ENCODE results near the gene RFTN1. TPM values are rescaled to one million over a fixed set of nuclear protein-coding genes. Genes with fewer than 3 reads are reported as not detected.
A peak's percentile ranks its signal among the peaks of the same experiment; 100 is the strongest.

Gene RFTN1
- total RNA-seq, 1 experiment from 2014 or later: 4.5 TPM

DNA sequence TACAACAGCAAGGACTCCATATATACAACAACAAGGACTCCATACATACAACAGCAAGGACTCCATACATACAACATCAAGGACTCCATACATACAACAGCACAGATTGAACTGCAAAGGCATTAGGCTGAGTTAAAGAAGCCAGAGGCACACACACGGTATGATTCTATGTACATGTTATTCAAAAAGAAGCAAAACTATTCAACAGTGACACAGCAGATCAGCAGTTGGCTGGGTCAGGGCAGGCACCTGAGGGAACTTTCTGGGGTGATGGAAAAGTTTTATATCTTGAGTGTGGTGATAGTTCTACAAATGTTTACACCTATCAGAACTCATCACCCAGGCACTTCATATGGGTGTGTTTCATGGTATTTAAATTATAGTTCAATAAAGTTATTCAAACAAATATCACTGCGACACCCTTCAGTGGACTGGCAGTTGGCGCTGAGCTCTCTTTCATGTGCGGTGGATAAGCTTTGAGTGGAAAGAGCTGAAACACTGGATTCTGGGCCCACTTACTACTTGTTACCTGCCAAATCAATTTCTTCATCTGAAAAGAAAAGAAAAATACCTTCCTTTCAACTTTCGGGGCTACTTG, 28.0 kb downstream of the RFTN1 start:
- DNase-seq (ENCODE audit: unreplicated experiment): no peak
- H3K9me3 Mint-ChIP-seq (ENCODE audit: unreplicated experiment): no peaks in the 10 kb centered on the region
- no TSS peak for BruUV-seq (replicated peaks)
- H3K27ac Mint-ChIP-seq (ENCODE audit: low read depth, unreplicated experiment): no peak overlapping the region
- H3K36me3 Mint-ChIP-seq (ENCODE audit: insufficient read depth, unreplicated experiment): no peaks in the 10 kb centered on the region
- ChIA-PET CTCF (no interaction called here), POLR2A (no interaction called here)
- H3K4me3 Mint-ChIP-seq (ENCODE audit: unreplicated experiment): no peak overlapping the region
- intact Hi-C loops (cut with micrococcal nuclease): no loop called here
- TF ChIP-seq, protein P1, sequence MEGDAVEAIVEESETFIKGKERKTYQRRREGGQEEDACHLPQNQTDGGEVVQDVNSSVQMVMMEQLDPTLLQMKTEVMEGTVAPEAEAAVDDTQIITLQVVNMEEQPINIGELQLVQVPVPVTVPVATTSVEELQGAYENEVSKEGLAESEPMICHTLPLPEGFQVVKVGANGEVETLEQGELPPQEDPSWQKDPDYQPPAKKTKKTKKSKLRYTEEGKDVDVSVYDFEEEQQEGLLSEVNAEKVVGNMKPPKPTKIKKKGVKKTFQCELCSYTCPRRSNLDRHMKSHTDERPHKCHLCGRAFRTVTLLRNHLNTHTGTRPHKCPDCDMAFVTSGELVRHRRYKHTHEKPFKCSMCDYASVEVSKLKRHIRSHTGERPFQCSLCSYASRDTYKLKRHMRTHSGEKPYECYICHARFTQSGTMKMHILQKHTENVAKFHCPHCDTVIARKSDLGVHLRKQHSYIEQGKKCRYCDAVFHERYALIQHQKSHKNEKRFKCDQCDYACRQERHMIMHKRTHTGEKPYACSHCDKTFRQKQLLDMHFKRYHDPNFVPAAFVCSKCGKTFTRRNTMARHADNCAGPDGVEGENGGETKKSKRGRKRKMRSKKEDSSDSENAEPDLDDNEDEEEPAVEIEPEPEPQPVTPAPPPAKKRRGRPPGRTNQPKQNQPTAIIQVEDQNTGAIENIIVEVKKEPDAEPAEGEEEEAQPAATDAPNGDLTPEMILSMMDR (IDR thresholded peaks at IDR 0.05; ENCODE audit: unreplicated experiment): no peak
- no peaks in the 10 kb centered on the region for H3K4me1 Mint-ChIP-seq (ENCODE audit: insufficient read depth, unreplicated experiment)
- H3K27me3 Mint-ChIP-seq (ENCODE audit: insufficient read depth, unreplicated experiment): no peaks in the 10 kb centered on the region

DNA sequence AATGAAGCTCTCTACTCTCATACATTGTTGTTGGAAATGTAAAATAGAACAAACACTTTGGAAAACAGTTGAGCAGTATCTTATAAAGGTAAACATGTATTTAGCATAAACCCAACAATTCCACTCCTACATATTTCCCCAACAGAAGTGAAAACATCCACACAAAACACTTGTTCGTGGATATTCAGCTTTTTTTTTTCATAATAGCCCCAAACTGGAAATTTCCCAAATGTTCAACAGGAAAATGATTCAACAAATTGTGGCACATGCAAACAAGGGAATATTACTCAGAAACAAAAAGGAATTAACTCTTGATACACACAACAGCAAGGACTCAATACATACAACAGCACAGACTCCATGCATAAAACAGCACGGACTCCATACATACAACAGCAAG, 28.5 kb downstream of the RFTN1 start:
- Mint-ChIP-seq H3K27me3 (ENCODE audit: insufficient read depth, unreplicated experiment) (no peaks in the 10 kb centered on the region), H3K27ac (ENCODE audit: low read depth, unreplicated experiment) (no peak overlapping the region), H3K36me3 (ENCODE audit: insufficient read depth, unreplicated experiment) (no peaks in the 10 kb centered on the region), H3K4me3 (ENCODE audit: unreplicated experiment) (no peak overlapping the region), H3K4me1 (ENCODE audit: insufficient read depth, unreplicated experiment) (no peaks in the 10 kb centered on the region), H3K9me3 (ENCODE audit: unreplicated experiment) (no peaks in the 10 kb centered on the region)
- no peak for DNase-seq (ENCODE audit: unreplicated experiment)
- CTCF ChIA-PET: no interaction called here
- BruUV-seq (replicated peaks): no TSS peak
- TF ChIP-seq, protein P1 (IDR thresholded peaks at IDR 0.05; ENCODE audit: unreplicated experiment): no peak
- POLR2A ChIA-PET: no interaction called here
- intact Hi-C loops (cut with micrococcal nuclease): no loop called here

DNA sequence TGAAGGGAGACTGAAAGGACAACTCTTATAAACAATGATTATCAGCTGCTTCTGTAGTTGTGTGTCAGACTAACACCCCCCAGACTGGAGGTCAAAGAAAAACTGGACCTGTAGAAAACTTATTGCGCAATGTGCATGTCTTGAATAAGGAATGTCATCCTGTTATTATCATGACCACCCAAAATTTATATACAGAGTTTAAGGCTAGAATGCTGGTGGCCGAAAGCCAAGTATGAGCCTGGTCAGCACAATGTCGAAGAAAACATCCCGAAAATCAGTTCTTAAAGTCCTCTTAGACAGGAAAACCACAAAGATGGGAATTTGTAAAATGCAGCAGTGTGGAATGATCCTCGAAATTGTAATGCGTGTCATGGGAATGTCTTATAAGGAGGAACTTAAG, 29.3 kb downstream of the RFTN1 start:
- Mint-ChIP-seq H3K27me3 (ENCODE audit: insufficient read depth, unreplicated experiment) (no peaks in the 10 kb centered on the region), H3K4me3 (ENCODE audit: unreplicated experiment) (no peak overlapping the region), H3K27ac (ENCODE audit: low read depth, unreplicated experiment) (no peak overlapping the region), H3K36me3 (ENCODE audit: insufficient read depth, unreplicated experiment) (no peaks in the 10 kb centered on the region), H3K9me3 (ENCODE audit: unreplicated experiment) (no peaks in the 10 kb centered on the region), H3K4me1 (ENCODE audit: insufficient read depth, unreplicated experiment) (no peaks in the 10 kb centered on the region)
- TF ChIP-seq, protein P1 (IDR thresholded peaks at IDR 0.05; ENCODE audit: unreplicated experiment): no peak
- ChIA-PET POLR2A (no interaction called here), CTCF (no interaction called here)
- no TSS peak for BruUV-seq (replicated peaks)
- peak; percentile 18 for DNase-seq (ENCODE audit: unreplicated experiment)
- intact Hi-C loops (cut with micrococcal nuclease): no loop called here

DNA sequence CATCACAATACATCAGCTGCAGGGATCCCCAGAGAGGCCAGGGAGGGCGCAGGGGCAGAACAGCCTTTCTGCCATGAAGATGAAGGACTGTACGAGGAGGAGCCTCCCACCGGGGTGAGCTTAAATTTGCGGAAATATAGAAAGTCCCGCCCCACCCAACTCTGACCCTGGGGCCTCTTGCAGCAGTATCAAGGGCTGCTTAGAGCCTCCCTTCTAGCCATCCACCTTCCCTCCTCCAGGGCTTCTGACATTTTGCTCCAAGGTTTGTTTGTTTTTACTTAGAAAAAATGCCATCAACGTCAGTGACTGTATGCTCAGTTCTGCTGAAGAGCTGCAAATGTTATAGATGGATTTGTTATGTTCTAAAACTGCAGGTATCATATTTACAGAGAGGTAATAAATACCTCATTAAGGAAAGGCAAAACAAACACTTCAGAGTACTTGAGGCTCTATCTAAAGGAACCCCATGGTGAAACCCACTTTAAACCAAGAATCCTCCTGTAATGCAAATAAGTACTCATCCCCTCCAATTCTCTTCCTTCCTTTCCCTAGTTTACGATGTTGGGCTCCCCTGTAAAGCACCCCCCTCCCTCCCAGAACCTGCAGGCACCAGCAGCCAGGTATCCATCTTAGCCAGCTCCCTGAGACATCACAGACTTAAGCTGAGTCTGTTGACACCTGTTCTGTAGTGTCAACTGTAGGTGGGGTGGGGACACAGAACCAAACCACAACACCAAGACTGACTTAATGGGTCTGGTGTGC, 30.5 kb downstream of the RFTN1 start:
- POLR2A ChIA-PET: no interaction called here
- intact Hi-C loops (cut with micrococcal nuclease): no loop called here
- no TSS peak for BruUV-seq (replicated peaks)
- DNase-seq (ENCODE audit: unreplicated experiment): no peak
- Mint-ChIP-seq H3K36me3 (ENCODE audit: insufficient read depth, unreplicated experiment) (no peaks in the 10 kb centered on the region), H3K27me3 (ENCODE audit: insufficient read depth, unreplicated experiment) (no peaks in the 10 kb centered on the region), H3K4me1 (ENCODE audit: insufficient read depth, unreplicated experiment) (no peaks in the 10 kb centered on the region), H3K27ac (ENCODE audit: low read depth, unreplicated experiment) (no peak overlapping the region), H3K9me3 (ENCODE audit: unreplicated experiment) (no peaks in the 10 kb centered on the region), H3K4me3 (ENCODE audit: unreplicated experiment) (no peak overlapping the region)
- TF ChIP-seq, protein P1 (IDR thresholded peaks at IDR 0.05; ENCODE audit: unreplicated experiment): no peak
- CTCF ChIA-PET: interaction anchor here (0.6 to 0.7 kb wide), 2 partner anchors 8 to 681 kb away, joined by 3 to 4 read pairs; no protein-coding TSS in a partner anchor
